ENCODE data around the gene CBX1. TPM values are rescaled to one million over a fixed set of nuclear protein-coding genes. Genes with fewer than 3 reads are reported as not detected.

The CBX1 gene
- total and polyA plus RNA-seq, 10 of the 15 experiments (the other 5 are each of a cell fraction or from before 2014, with no cell fraction given), result 11.8 to 99.2 (median 43.5) TPM

DNA sequence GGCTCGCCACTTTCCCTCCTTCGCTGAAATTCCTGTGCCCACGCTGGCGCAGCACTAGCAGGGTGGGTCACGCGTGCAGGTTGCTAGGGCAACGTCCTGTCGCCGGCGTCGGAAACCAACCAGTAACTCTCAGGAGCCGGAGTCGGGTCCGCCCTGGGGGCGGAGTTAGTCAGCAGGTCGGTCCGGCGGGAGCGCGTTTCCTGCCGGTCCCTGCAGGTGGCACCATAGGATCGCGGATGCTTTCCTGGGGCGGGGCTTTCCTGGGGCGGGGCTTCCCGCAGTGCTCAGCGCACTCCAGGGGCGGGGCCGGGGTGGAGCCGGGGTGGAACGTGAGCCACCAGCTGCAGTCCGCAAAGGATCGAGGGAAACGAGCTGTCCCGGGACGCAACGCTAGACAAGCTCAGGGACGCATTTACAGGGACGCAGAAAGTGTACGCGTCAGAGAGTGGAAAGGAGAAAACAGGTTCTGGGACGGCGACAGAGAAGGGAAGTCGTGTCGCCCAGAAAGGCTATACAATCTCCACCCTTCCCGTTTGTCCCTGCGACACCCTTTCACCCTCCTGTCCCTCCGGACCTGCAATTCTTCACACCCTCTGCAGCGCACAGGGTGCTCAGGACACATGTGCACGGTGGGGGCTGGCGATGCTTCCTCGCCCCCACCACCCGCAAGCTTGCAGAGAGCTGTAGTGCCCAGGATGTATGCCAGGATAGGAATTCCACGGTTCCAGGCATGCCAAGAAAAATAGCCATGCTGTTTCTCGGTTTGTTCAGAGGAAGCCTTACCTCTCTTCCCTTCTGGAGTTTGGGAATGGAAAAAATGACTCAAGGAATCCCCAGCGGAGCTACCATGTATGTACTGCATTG is 76.0 kb downstream of the CBX1 start (continued):
- TF ChIP-seq ASH2L (IDR thresholded peaks at IDR 0.05; ENCODE audit: borderline replicate concordance, low read depth) (no peak), HDGF (IDR thresholded peaks at IDR 0.05) (no peak), LARP7 (IDR thresholded peaks at IDR 0.05) (no peak; the same call in 1 of the 2 replicates), EGR1 (IDR thresholded peaks at IDR 0.05; ENCODE audit: borderline replicate concordance in 1 of 2, low read depth in 2 of 2, low read length in 2 of 2) (no peak), TCF3 (IDR thresholded peaks at IDR 0.05; ENCODE audit: borderline replicate concordance, insufficient read depth, low read depth, low read length) (no peak), GABPA (IDR thresholded peaks at IDR 0.05; ENCODE audit: low read depth) (no peak), MEF2A (IDR thresholded peaks at IDR 0.05; ENCODE audit: insufficient read depth, low read depth, low read length) (0 out of 2 replicates have a peak, but pooled peaks have one; percentile 15), CHD1 (IDR thresholded peaks at IDR 0.05; ENCODE audit: low read depth, low read length) (no peak), ETV6 (conservative IDR thresholded peaks at IDR 0.05 in 1 of 2, IDR thresholded peaks at IDR 0.05 in 1 of 2; ENCODE audit: borderline replicate concordance in 1 of 2, low read depth in 1 of 2) (no peak), IKZF1 (conservative IDR thresholded peaks at IDR 0.05) (peak; percentile 36; the same call in 1 of the 2 replicates), CHD2 (IDR thresholded peaks at IDR 0.05; ENCODE audit: borderline replicate concordance, low read depth, low read length) (peak; percentile 55; the same call in 1 of the 2 replicates), SMAD1 (IDR thresholded peaks at IDR 0.05; ENCODE audit: low read depth, partially characterized antibody) (no peak), BACH1 (IDR thresholded peaks at IDR 0.05; ENCODE audit: borderline replicate concordance) (peak; percentile 43; the same call in 1 of the 2 replicates), SIX5 (IDR thresholded peaks at IDR 0.05; ENCODE audit: low read depth, low read length, severe bottlenecking) (no peak), RELA (IDR thresholded peaks at IDR 0.05; ENCODE audit: borderline replicate concordance, partially characterized antibody) (peak; percentile 9), RFX5 (IDR thresholded peaks at IDR 0.05; ENCODE audit: low read depth, low read length) (no peak)
- TF ChIP-seq, protein P1, sequence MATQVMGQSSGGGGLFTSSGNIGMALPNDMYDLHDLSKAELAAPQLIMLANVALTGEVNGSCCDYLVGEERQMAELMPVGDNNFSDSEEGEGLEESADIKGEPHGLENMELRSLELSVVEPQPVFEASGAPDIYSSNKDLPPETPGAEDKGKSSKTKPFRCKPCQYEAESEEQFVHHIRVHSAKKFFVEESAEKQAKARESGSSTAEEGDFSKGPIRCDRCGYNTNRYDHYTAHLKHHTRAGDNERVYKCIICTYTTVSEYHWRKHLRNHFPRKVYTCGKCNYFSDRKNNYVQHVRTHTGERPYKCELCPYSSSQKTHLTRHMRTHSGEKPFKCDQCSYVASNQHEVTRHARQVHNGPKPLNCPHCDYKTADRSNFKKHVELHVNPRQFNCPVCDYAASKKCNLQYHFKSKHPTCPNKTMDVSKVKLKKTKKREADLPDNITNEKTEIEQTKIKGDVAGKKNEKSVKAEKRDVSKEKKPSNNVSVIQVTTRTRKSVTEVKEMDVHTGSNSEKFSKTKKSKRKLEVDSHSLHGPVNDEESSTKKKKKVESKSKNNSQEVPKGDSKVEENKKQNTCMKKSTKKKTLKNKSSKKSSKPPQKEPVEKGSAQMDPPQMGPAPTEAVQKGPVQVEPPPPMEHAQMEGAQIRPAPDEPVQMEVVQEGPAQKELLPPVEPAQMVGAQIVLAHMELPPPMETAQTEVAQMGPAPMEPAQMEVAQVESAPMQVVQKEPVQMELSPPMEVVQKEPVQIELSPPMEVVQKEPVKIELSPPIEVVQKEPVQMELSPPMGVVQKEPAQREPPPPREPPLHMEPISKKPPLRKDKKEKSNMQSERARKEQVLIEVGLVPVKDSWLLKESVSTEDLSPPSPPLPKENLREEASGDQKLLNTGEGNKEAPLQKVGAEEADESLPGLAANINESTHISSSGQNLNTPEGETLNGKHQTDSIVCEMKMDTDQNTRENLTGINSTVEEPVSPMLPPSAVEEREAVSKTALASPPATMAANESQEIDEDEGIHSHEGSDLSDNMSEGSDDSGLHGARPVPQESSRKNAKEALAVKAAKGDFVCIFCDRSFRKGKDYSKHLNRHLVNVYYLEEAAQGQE (IDR thresholded peaks at IDR 0.05; ENCODE audit: low read depth, low read length), result no peak
- TF ChIP-seq, protein P2, sequence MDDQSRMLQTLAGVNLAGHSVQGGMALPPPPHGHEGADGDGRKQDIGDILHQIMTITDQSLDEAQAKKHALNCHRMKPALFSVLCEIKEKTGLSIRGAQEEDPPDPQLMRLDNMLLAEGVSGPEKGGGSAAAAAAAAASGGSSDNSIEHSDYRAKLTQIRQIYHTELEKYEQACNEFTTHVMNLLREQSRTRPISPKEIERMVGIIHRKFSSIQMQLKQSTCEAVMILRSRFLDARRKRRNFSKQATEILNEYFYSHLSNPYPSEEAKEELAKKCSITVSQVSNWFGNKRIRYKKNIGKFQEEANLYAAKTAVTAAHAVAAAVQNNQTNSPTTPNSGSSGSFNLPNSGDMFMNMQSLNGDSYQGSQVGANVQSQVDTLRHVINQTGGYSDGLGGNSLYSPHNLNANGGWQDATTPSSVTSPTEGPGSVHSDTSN (IDR thresholded peaks at IDR 0.05; ENCODE audit: insufficient replicate concordance, low read depth, low read length), result peak; percentile 80
- TF ChIP-seq, protein P3, sequence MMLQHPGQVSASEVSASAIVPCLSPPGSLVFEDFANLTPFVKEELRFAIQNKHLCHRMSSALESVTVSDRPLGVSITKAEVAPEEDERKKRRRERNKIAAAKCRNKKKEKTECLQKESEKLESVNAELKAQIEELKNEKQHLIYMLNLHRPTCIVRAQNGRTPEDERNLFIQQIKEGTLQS (IDR thresholded peaks at IDR 0.05; ENCODE audit: borderline replicate concordance, extremely low read depth, low read depth, low read length), result no peak
- TF ChIP-seq, protein P4, sequence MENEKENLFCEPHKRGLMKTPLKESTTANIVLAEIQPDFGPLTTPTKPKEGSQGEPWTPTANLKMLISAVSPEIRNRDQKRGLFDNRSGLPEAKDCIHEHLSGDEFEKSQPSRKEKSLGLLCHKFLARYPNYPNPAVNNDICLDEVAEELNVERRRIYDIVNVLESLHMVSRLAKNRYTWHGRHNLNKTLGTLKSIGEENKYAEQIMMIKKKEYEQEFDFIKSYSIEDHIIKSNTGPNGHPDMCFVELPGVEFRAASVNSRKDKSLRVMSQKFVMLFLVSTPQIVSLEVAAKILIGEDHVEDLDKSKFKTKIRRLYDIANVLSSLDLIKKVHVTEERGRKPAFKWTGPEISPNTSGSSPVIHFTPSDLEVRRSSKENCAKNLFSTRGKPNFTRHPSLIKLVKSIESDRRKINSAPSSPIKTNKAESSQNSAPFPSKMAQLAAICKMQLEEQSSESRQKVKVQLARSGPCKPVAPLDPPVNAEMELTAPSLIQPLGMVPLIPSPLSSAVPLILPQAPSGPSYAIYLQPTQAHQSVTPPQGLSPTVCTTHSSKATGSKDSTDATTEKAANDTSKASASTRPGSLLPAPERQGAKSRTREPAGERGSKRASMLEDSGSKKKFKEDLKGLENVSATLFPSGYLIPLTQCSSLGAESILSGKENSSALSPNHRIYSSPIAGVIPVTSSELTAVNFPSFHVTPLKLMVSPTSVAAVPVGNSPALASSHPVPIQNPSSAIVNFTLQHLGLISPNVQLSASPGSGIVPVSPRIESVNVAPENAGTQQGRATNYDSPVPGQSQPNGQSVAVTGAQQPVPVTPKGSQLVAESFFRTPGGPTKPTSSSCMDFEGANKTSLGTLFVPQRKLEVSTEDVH (IDR thresholded peaks at IDR 0.05; ENCODE audit: low read depth, partially characterized antibody), result no peak
